ENCODE data around the gene PAPPA2.

The PAPPA2 gene

GRCh38 chr1:176504848-176505553 is 42.0 kb downstream of the PAPPA2 start:
- DNase-seq = no peak

GRCh38 chr1:176512966-176513365 is 50.0 kb downstream of the PAPPA2 start:
- no peak for DNase-seq

- peak; percentile 52 for DNase-seq
Measured at GRCh38 chr1:176515310-176515709, 52.3 kb downstream of the PAPPA2 start.

- DNase-seq = no peak
Measured at GRCh38 chr1:176517484-176517883, 54.5 kb downstream of the PAPPA2 start.

- no peak for DNase-seq
Measured at GRCh38 chr1:176521211-176521610, 58.2 kb downstream of the PAPPA2 start.

GRCh38 chr1:176522310-176522845 is 59.4 kb downstream of the PAPPA2 start:
- no peak for DNase-seq

GRCh38 chr1:176529395-176530090 is 66.6 kb downstream of the PAPPA2 start:
- no peak for DNase-seq

- no peak for DNase-seq
Measured at GRCh38 chr1:176531036-176531435, 68.1 kb downstream of the PAPPA2 start.

- no peak for DNase-seq
Measured at GRCh38 chr1:176531921-176532897, 69.2 kb downstream of the PAPPA2 start.

- no peak for DNase-seq
Measured at GRCh38 chr1:176533020-176533419, 70.0 kb downstream of the PAPPA2 start.

GRCh38 chr1:176536588-176536987 is 73.6 kb downstream of the PAPPA2 start:
- DNase-seq = no peak

- no peak for DNase-seq
Measured at GRCh38 chr1:176539018-176539417, 76.0 kb downstream of the PAPPA2 start.

- DNase-seq = no peak
Measured at GRCh38 chr1:176540428-176540827, 77.5 kb downstream of the PAPPA2 start.

GRCh38 chr1:176541663-176542062 is 78.7 kb downstream of the PAPPA2 start:
- DNase-seq = no peak

GRCh38 chr1:176542352-176542751 is 79.4 kb downstream of the PAPPA2 start:
- no peak for DNase-seq

GRCh38 chr1:176543360-176544129 is 80.6 kb downstream of the PAPPA2 start:
- no peak for DNase-seq

GRCh38 chr1:176545034-176545639 is 82.2 kb downstream of the PAPPA2 start:
- no peak for DNase-seq

GRCh38 chr1:176546825-176547224 is 83.8 kb downstream of the PAPPA2 start:
- DNase-seq = no peak

GRCh38 chr1:176551146-176551545 is 88.2 kb downstream of the PAPPA2 start:
- no peak for DNase-seq

GRCh38 chr1:176552217-176552991 is 89.4 kb downstream of the PAPPA2 start:
- no peak for DNase-seq

GRCh38 chr1:176552999-176553398 is 90.0 kb downstream of the PAPPA2 start:
- no peak for DNase-seq

All from T1000 (cell line).